Breast epithelium (tissue), 3 donors: ENCODE results near the gene CRB2.

Experiments
- POLR2AphosphoS5 ChIP-seq, 3 donors: sonication (generic); formaldehyde crosslinking; IDR thresholded peaks; one replicate each; pipeline ENCODE4 v1.6.1; 2017; ENCODE audit warnings: antibody characterized with exemption in 3 of 3
- TF ChIP-seq, protein P1 (sequence below), 3 donors: fragments of 450-650 bp; IDR thresholded peaks; one replicate each; pipeline ENCODE4 v1.5.1; 2016 to 2017; ENCODE audit warnings: antibody characterized with exemption in 3 of 3, mild to moderate bottlenecking in 3 of 3, moderate library complexity in 3 of 3

DNA sequence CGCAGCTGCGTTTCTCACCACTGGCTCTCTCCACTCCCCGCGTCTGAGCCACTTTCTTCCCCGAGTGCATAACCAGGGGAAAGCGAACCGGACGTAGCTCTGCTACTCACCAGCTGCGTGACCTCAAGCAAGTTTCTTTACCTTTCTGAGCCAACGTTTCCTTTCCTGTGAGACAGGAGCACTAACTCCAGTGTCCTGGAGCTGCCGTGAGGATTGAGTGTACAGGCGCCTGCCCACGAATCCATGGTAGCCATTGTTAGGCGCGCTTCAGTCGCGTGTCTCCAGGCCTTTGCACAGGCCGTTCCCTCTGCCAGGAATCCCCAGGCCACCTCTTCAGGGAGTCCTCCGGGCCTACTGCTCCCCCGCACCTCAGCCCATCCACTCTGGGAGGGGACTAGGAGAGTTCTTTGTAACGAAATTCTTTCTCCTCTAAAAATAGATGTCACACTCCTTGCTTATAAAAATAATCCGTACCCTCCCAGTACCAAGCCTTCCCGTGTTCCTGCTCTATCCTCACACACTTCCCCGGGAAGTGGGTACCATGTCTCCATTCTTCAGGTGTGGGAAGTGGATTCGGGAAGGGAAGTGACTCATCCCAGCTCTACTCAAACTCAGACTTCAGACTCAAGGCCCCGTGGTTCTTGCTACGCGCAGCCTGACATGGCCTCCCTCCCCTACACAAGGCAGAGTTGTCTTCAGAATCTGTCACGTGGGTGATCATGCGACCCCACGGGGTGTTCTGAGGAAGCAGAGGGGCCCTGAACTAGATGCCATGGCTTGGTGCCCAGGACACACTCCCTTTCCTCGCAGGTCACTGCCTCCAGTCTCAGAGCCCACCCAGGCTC is 16.1 kb upstream of the CRB2 start:
- TF ChIP-seq, protein P1, sequence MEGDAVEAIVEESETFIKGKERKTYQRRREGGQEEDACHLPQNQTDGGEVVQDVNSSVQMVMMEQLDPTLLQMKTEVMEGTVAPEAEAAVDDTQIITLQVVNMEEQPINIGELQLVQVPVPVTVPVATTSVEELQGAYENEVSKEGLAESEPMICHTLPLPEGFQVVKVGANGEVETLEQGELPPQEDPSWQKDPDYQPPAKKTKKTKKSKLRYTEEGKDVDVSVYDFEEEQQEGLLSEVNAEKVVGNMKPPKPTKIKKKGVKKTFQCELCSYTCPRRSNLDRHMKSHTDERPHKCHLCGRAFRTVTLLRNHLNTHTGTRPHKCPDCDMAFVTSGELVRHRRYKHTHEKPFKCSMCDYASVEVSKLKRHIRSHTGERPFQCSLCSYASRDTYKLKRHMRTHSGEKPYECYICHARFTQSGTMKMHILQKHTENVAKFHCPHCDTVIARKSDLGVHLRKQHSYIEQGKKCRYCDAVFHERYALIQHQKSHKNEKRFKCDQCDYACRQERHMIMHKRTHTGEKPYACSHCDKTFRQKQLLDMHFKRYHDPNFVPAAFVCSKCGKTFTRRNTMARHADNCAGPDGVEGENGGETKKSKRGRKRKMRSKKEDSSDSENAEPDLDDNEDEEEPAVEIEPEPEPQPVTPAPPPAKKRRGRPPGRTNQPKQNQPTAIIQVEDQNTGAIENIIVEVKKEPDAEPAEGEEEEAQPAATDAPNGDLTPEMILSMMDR (IDR thresholded peaks at IDR 0.05) = no peak
- no peak for TF ChIP-seq POLR2AphosphoS5 (IDR thresholded peaks at IDR 0.05)
